Activated B cell treated with CpG ODN at 0.5 μM for 24 hours (primary cell): Measurements from ENCODE around the gene RAVER1. TPM values are rescaled to one million over a fixed set of nuclear protein-coding genes. Genes with fewer than 3 reads are reported as not detected.

Experiments used
- ATAC-seq: fragments of 200-7000 bp; cut with Tn5 transposase; one replicate; pipeline ENCODE4 v1.10.0; 2021; ENCODE audit warnings: low read depth, mild to moderate bottlenecking, moderate library complexity
- CTCF ChIA-PET: fragments of 350-600 bp; sonication (Branson Sonifier 250); formaldehyde crosslinking; loops from one replicate; lab custom pipeline; 2021; ENCODE audit warnings: antibody characterized with exemption; lab: Charles Lee
- POLR2A ChIA-PET: fragments of 350-600 bp; sonication (Branson Sonifier 250); formaldehyde crosslinking; loops from one replicate; lab custom pipeline; 2021; ENCODE audit warnings: antibody characterized with exemption; lab: Charles Lee
- DNase-seq: peaks from one replicate; pipeline ENCODE4 v3.0.0; 2022
- H3K27ac Mint-ChIP-seq: one replicate; pipeline ENCODE4 v1.8.0; 2020; ENCODE audit warnings: mixed read lengths
- H3K27me3 Mint-ChIP-seq: one replicate; pipeline ENCODE4 v1.8.0; 2021; ENCODE audit warnings: mixed read lengths
- H3K36me3 Mint-ChIP-seq: one replicate; pipeline ENCODE4 v1.8.0; 2021; ENCODE audit warnings: low read depth, mixed read lengths
- H3K4me1 Mint-ChIP-seq: one replicate; pipeline ENCODE4 v1.8.0; 2021; ENCODE audit warnings: mixed read lengths
- H3K4me3 Mint-ChIP-seq: one replicate; pipeline ENCODE4 v1.8.0; 2020; ENCODE audit warnings: mild to moderate bottlenecking, mixed read lengths
- H3K9me3 Mint-ChIP-seq: one replicate; pipeline ENCODE4 v1.8.0; 2020; ENCODE audit warnings: mixed read lengths
- CTCF ChIP-seq: fragments of 200-600 bp; IDR thresholded peaks from one replicate; pipeline ENCODE4 v1.8.0; 2022; ENCODE audit warnings: antibody characterized with exemption, mild to moderate bottlenecking
- intact Hi-C: fragments of 100-400 bp; cut with micrococcal nuclease; formaldehyde crosslinking; loops from one replicate; pipeline ENCODE4 v1.15.1; 2024
- total RNA-seq: library from RNA; stranded (reverse); gene quantifications from 2 replicates; pipeline ENCODE4 v1.2.3, GENCODE V29; 2022

The RAVER1 gene
- total RNA-seq, 1 donor from 2014 or later, result 80.8 TPM

DNA sequence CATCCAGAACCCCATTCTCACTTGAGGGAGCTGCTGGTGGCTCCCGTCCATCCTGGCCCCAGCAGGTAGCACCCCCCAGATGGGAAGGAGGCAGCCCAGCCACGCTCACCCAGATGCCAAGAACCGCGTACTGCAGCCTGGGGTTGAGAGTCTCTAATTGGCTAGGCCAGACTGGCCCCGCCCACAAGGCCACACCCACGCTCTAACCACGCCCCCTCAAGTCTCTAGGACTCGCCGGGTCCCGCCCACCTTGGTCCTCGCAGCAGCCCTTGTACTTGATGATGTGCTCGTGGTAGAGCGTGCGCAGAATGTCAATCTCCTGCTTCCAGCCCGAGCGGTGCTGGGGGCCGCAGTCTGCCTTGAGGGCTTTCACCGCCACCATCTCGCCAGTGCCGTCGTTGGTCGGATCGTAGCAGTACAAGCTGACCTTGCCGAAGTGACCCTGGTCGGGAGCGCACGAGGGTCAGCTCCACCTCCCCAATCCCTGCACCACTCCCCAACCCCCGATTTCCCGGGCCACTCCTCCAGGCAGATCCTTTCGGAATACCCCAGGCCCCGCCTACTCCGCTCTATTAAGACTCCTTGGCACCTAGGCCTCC, 20.6 kb upstream of the RAVER1 start:
- DNase-seq (no peak), ATAC-seq (peak; percentile 50)
- H3K36me3 Mint-ChIP-seq, result peaks cover 66% of the 10 kb centered on the region
- CTCF ChIA-PET, result no interaction called here
- H3K9me3 Mint-ChIP-seq, result no peaks in the 10 kb centered on the region
- POLR2A ChIA-PET, result no interaction called here
- intact Hi-C loops, result no loop called here
- H3K27me3 Mint-ChIP-seq, result no peaks in the 10 kb centered on the region
- TF ChIP-seq CTCF, result no peak
- no peak overlapping the region for H3K4me3 Mint-ChIP-seq
- H3K27ac Mint-ChIP-seq, result no peak overlapping the region
- H3K4me1 Mint-ChIP-seq, result no peaks in the 10 kb centered on the region

GRCh38 chr19:10352764-10353671, 19.7 kb upstream of the RAVER1 start:
- no peak overlapping the region for H3K27ac Mint-ChIP-seq
- H3K36me3 Mint-ChIP-seq, result peaks cover 60% of the 10 kb centered on the region
- ATAC-seq (no peak), DNase-seq (no peak)
- POLR2A ChIA-PET, result no interaction called here
- no peak for TF ChIP-seq CTCF
- H3K9me3 Mint-ChIP-seq, result no peaks in the 10 kb centered on the region
- intact Hi-C loops, result no loop called here
- CTCF ChIA-PET, result no interaction called here
- H3K4me1 Mint-ChIP-seq, result no peaks in the 10 kb centered on the region
- H3K4me3 Mint-ChIP-seq, result no peak overlapping the region
- no peaks in the 10 kb centered on the region for H3K27me3 Mint-ChIP-seq

DNA sequence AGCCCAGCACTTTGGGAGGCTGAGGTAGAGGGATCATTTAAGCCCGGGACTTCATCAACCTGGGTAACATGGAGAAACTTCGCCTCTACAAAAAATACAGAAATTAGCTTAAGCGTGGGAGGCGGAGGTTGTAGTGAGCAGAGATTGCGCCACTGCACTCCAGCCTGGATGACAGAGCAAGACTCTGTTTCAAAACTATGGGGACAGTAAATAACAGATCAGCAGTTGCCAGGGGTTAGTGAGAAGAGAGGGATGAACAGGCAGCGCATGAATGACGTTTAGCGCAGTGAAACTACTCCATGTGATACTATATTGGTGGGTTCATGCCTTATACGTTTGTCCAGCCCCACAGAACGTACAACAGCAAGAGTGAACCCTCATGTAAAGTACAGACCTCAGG, 13.2 kb upstream of the RAVER1 start:
- no peak overlapping the region for H3K27ac Mint-ChIP-seq
- ChIA-PET POLR2A (no interaction called here), CTCF (no interaction called here)
- ATAC-seq, result no peak
- H3K4me3 Mint-ChIP-seq, result no peak overlapping the region
- intact Hi-C loops, result no loop called here
- H3K36me3 Mint-ChIP-seq, result peaks cover 14% of the 10 kb centered on the region
- no peak for DNase-seq
- TF ChIP-seq CTCF, result no peak
- H3K9me3 Mint-ChIP-seq, result no peaks in the 10 kb centered on the region
- H3K4me1 Mint-ChIP-seq, result no peaks in the 10 kb centered on the region
- no peaks in the 10 kb centered on the region for H3K27me3 Mint-ChIP-seq

- POLR2A ChIA-PET, result interaction anchor here (0.8 kb wide), 1 partner anchor 22 kb away, joined by 3 read pairs; no protein-coding TSS in a partner anchor
- CTCF ChIA-PET, result no interaction called here
- Mint-ChIP-seq H3K27ac (no peak overlapping the region), H3K36me3 (peaks cover under 1% of the 10 kb centered on the region), H3K4me3 (no peak overlapping the region), H3K27me3 (no peaks in the 10 kb centered on the region), H3K4me1 (peaks cover 10% of the 10 kb centered on the region), H3K9me3 (no peaks in the 10 kb centered on the region)
- ATAC-seq (no peak), DNase-seq (no peak)
- no peak for TF ChIP-seq CTCF
- intact Hi-C loops, result no loop called here
Measured at GRCh38 chr19:10344780-10345179, 11.5 kb upstream of the RAVER1 start.

DNA sequence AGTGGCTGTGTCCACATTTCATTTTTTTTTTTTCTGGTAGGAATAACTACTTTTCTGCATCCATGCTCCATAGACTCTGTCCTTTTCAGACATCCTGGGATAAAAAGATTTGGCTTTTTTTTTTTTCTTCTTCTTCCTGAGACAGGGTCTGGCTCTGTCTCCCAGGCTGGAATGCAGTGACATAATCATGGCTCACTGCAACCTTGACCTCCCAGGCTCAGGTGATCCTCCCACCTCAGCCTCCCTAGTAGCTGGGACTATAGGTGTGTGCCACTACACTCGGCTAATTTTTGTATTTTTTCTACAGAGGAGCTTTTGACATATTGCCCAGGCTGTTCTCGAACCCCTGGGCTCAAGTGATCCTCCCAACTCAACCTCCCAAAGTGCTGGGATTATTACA, 10.2 kb upstream of the RAVER1 start:
- no peak for TF ChIP-seq CTCF
- DNase-seq (no peak), ATAC-seq (no peak)
- intact Hi-C loops, result no loop called here
- Mint-ChIP-seq H3K4me3 (no peak overlapping the region), H3K27me3 (no peaks in the 10 kb centered on the region), H3K9me3 (no peaks in the 10 kb centered on the region), H3K4me1 (peaks cover 23% of the 10 kb centered on the region), H3K36me3 (peaks cover 5% of the 10 kb centered on the region), H3K27ac (no peak overlapping the region)
- CTCF ChIA-PET, result no interaction called here
- POLR2A ChIA-PET, result interaction anchor here (0.8 kb wide), 1 partner anchor 66 kb away, joined by 4 read pairs; no protein-coding TSS in a partner anchor
